MM.1S (cell line): Measurements from ENCODE around the gene ANGPT4.
A peak's percentile ranks its signal among the peaks of the same experiment; 100 is the strongest.

Experiments used
- DNase-seq: peaks from one replicate; pipeline ENCODE4 v3.0.0-alpha.2; 2015
- H2AFZ ChIP-seq: fragments of 300-600 bp; sonication (generic); 2 replicates; pipeline ENCODE4 v1.6.0; 2016; ENCODE audit warnings: antibody characterized with exemption, low read length
- H3F3A ChIP-seq: fragments of 300-600 bp; sonication (generic); 2 replicates; pipeline ENCODE4 v1.6.1; 2016; ENCODE audit warnings: mild to moderate bottlenecking, antibody characterized with exemption, low read length, moderate library complexity, mixed read lengths; ENCODE audit not compliant: insufficient read depth
- H3K27ac ChIP-seq: fragments of 300-600 bp; sonication (generic); 2 replicates; pipeline ENCODE4 v1.5.1; 2016; ENCODE audit warnings: mild to moderate bottlenecking, low read length
- H3K27me3 ChIP-seq: fragments of 300-600 bp; sonication (generic); replicated peaks from 2 replicates; pipeline ENCODE4 v1.6.0; 2016; ENCODE audit warnings: low read length; ENCODE audit not compliant: insufficient read depth
- H3K36me3 ChIP-seq: fragments of 300-600 bp; sonication (generic); replicated peaks from 2 replicates; pipeline ENCODE4 v1.6.1; 2016; ENCODE audit warnings: mild to moderate bottlenecking, low read length, mixed read lengths; ENCODE audit not compliant: insufficient read depth
- H3K4me1 ChIP-seq: fragments of 300-600 bp; sonication (generic); 2 replicates; pipeline ENCODE4 v1.6.1; 2016; ENCODE audit warnings: low read length, mixed read lengths
- H3K4me2 ChIP-seq: fragments of 300-600 bp; sonication (generic); 2 replicates; pipeline ENCODE4 v1.6.0; 2016; ENCODE audit warnings: low read depth, low read length
- H3K4me3 ChIP-seq: fragments of 300-600 bp; sonication (generic); 2 replicates; pipeline ENCODE4 v1.5.1; 2016; ENCODE audit warnings: low read length, mixed read lengths
- H3K79me2 ChIP-seq: fragments of 300-600 bp; sonication (generic); 2 replicates; pipeline ENCODE4 v1.6.1; 2016; ENCODE audit warnings: mixed run types, low read length, mixed read lengths
- H3K9ac ChIP-seq: fragments of 300-600 bp; sonication (generic); 2 replicates; pipeline ENCODE4 v1.6.1; 2016; ENCODE audit warnings: low read length, mixed read lengths
- H3K9me2 ChIP-seq: fragments of 300-600 bp; sonication (generic); replicated peaks from 2 replicates; pipeline ENCODE4 v1.6.1; 2016; ENCODE audit warnings: mild to moderate bottlenecking, low read length, mixed read lengths; ENCODE audit not compliant: insufficient read depth
- H3K9me3 ChIP-seq: fragments of 300-600 bp; sonication (generic); replicated peaks from 2 replicates; pipeline ENCODE4 v1.6.1; 2016; ENCODE audit warnings: mild to moderate bottlenecking, low read length, mixed read lengths; ENCODE audit not compliant: insufficient read depth
- H4K20me1 ChIP-seq: fragments of 300-600 bp; sonication (generic); 2 replicates; pipeline ENCODE4 v1.6.1; 2016; ENCODE audit warnings: mild to moderate bottlenecking, low read length, moderate library complexity, mixed read lengths; ENCODE audit not compliant: insufficient read depth
- CTCF ChIP-seq: fragments of 300-600 bp; sonication (generic); IDR thresholded peaks from 2 replicates; pipeline ENCODE4 v1.5.1; 2016; ENCODE audit warnings: antibody characterized with exemption, low read length, mixed read lengths
- EZH2 ChIP-seq: fragments of 300-600 bp; sonication (generic); optimal IDR thresholded peaks from 2 replicates; pipeline ENCODE3; 2017; ENCODE audit warnings: low read depth, mild to moderate bottlenecking, antibody characterized with exemption, low read length, mixed read lengths
- EZH2phosphoT487 ChIP-seq: fragments of 300-600 bp; sonication (generic); IDR thresholded peaks from 2 replicates; pipeline ENCODE4 v1.6.1; 2018; ENCODE audit warnings: antibody characterized with exemption, low read length

The ANGPT4 gene

GRCh38 chr20:953742-954141 is 37.6 kb upstream of the ANGPT4 start:
- peaks cover 39% of the 10 kb centered on the region for H3K27me3 ChIP-seq
- no peaks in the 10 kb centered on the region for H4K20me1 ChIP-seq
- no peak overlapping the region for H2AFZ ChIP-seq
- no peaks in the 10 kb centered on the region for H3K9me3 ChIP-seq
- H3K4me2 ChIP-seq = peak overlapping the region; percentile 29; the same call in 1 of the 2 replicates
- H3K27ac ChIP-seq = no peak overlapping the region
- H3K79me2 ChIP-seq = no peaks in the 10 kb centered on the region
- H3K9ac ChIP-seq = no peak overlapping the region
- DNase-seq = no peak
- no peaks in the 10 kb centered on the region for H3K4me1 ChIP-seq
- H3K36me3 ChIP-seq = no peaks in the 10 kb centered on the region
- H3K4me3 ChIP-seq = no peak overlapping the region
- H3K9me2 ChIP-seq = no peaks in the 10 kb centered on the region
- TF ChIP-seq EZH2phosphoT487 (no peak), EZH2 (no peak), CTCF (peak; percentile 30)
- no peaks in the 10 kb centered on the region for H3F3A ChIP-seq

- DNase-seq = no peak
- Histone ChIP-seq H3K9me3 (no peaks in the 10 kb centered on the region), H2AFZ (no peak overlapping the region), H3K4me2 (no peak overlapping the region), H3K9me2 (no peaks in the 10 kb centered on the region), H3K36me3 (no peaks in the 10 kb centered on the region), H4K20me1 (no peaks in the 10 kb centered on the region), H3K9ac (no peak overlapping the region), H3F3A (no peaks in the 10 kb centered on the region), H3K79me2 (no peaks in the 10 kb centered on the region), H3K27me3 (peaks cover 33% of the 10 kb centered on the region), H3K4me3 (no peak overlapping the region), H3K27ac (no peak overlapping the region), H3K4me1 (no peaks in the 10 kb centered on the region)
- TF ChIP-seq EZH2phosphoT487 = no peak
- TF ChIP-seq CTCF = no peak
- TF ChIP-seq EZH2 = no peak
Observed at GRCh38 chr20:952196-952795, 36.2 kb upstream of the ANGPT4 start.

- Histone ChIP-seq H3K36me3 (no peaks in the 10 kb centered on the region), H3K27ac (no peak overlapping the region), H3K4me1 (no peaks in the 10 kb centered on the region), H3K27me3 (peaks cover 33% of the 10 kb centered on the region), H3K9ac (no peak overlapping the region), H3K4me3 (no peak overlapping the region), H3F3A (no peaks in the 10 kb centered on the region), H3K79me2 (no peaks in the 10 kb centered on the region), H3K9me3 (no peaks in the 10 kb centered on the region), H3K4me2 (no peak overlapping the region), H4K20me1 (no peaks in the 10 kb centered on the region), H2AFZ (no peak overlapping the region), H3K9me2 (no peaks in the 10 kb centered on the region)
- no peak for DNase-seq
- no peak for TF ChIP-seq EZH2
- no peak for TF ChIP-seq CTCF
- no peak for TF ChIP-seq EZH2phosphoT487
Observed at GRCh38 chr20:951384-952169, 35.4 kb upstream of the ANGPT4 start.
